Measurements from ENCODE around the gene GCNA. TPM values are rescaled to one million over a fixed set of nuclear protein-coding genes. Genes with fewer than 3 reads are reported as not detected.

GCNA gene
- total RNA-seq, 1 donor from 2014 or later: 3.6 TPM

Other genes with a start within 250 kb of the GCNA start
- gene TAF1, start 212.1 kb upstream of the GCNA start, total RNA-seq: 57.4 TPM
- 218 TPM for gene OGT, start 45.3 kb upstream of the GCNA start, total RNA-seq
- 0.31 TPM for gene CXCR3, start 40.1 kb downstream of the GCNA start, total RNA-seq
- gene CXorf49, start 139.8 kb downstream of the GCNA start, total RNA-seq: not detected
- gene CXorf49B, start 184.9 kb downstream of the GCNA start, total RNA-seq: not detected